Astrocyte (in vitro differentiated cells and primary cell): ENCODE results near the gene FNDC7. TPM values are rescaled to one million over a fixed set of nuclear protein-coding genes. Genes with fewer than 3 reads are reported as not detected.
"Not testable (repeated sequence)": the region's sequence is repeated elsewhere in the genome, so short reads cannot be mapped to it uniquely, and the experiment has no call there.

Experiments used
- DNase-seq: peaks from one replicate; pipeline ENCODE4 v3.0.0-alpha.2; 2010; ENCODE audit warnings: low read depth
- FAIRE-seq: peaks from 2 replicates; lab custom pipeline; 2011; peaks lifted over from hg19 to GRCh38; lab: Jason Lieb, UNC
- H2AFZ ChIP-seq: 2 replicates; pipeline ENCODE4 v1.6.0; 2012; ENCODE audit warnings: low read depth, low read length, inconsistent platforms
- H3K27ac ChIP-seq: 2 replicates; pipeline ENCODE4 v1.5.1; 2011; ENCODE audit warnings: low read depth, low read length, inconsistent platforms
- H3K27me3 ChIP-seq: 2 replicates; pipeline ENCODE4 v1.6.0; 2011; ENCODE audit warnings: low read length, inconsistent platforms; ENCODE audit not compliant: insufficient read depth
- H3K36me3 ChIP-seq: 2 replicates; pipeline ENCODE4 v1.5.1; 2011; ENCODE audit warnings: low read length, inconsistent platforms; ENCODE audit not compliant: insufficient read depth
- H3K4me1 ChIP-seq: 2 replicates; pipeline ENCODE4 v1.5.1; 2011; ENCODE audit warnings: low read length, inconsistent platforms; ENCODE audit not compliant: insufficient read depth
- H3K4me2 ChIP-seq: 2 replicates; pipeline ENCODE4 v1.6.0; 2012; ENCODE audit warnings: low read length, inconsistent platforms
- H3K4me3 ChIP-seq: 2 replicates; pipeline ENCODE4 v1.5.1; 2011; ENCODE audit warnings: low read depth, mild to moderate bottlenecking, low read length, inconsistent platforms; ENCODE audit not compliant: insufficient read depth
- H3K79me2 ChIP-seq: 2 replicates; pipeline ENCODE4 v1.6.0; 2012; ENCODE audit warnings: mild to moderate bottlenecking, low read length, inconsistent platforms; ENCODE audit not compliant: insufficient read depth
- H3K9ac ChIP-seq: 2 replicates; pipeline ENCODE4 v1.6.0; 2012; ENCODE audit warnings: mild to moderate bottlenecking, low read length, inconsistent platforms
- H3K9me3 ChIP-seq: 2 replicates; pipeline ENCODE4 v1.5.1; 2012; ENCODE audit warnings: low read depth, mild to moderate bottlenecking, low read length, inconsistent platforms; ENCODE audit not compliant: insufficient read depth
- H4K20me1 ChIP-seq: 2 replicates; pipeline ENCODE4 v1.6.0; 2012; ENCODE audit warnings: low read length, inconsistent platforms; ENCODE audit not compliant: insufficient read depth
- H3K27ac Mint-ChIP-seq: one replicate; pipeline ENCODE4 v1.8.0; 2021; ENCODE audit warnings: mild to moderate bottlenecking, mixed read lengths; ENCODE audit not compliant: unreplicated experiment
- H3K27me3 Mint-ChIP-seq: one replicate; pipeline ENCODE4 v1.8.0; 2021; ENCODE audit warnings: low read depth, mixed read lengths; ENCODE audit not compliant: unreplicated experiment
- H3K36me3 Mint-ChIP-seq: one replicate; pipeline ENCODE4 v1.8.0; 2021; ENCODE audit warnings: low read depth, mixed read lengths; ENCODE audit not compliant: unreplicated experiment
- H3K4me1 Mint-ChIP-seq: one replicate; pipeline ENCODE4 v1.8.0; 2021; ENCODE audit warnings: low read depth, mixed read lengths; ENCODE audit not compliant: unreplicated experiment
- H3K4me3 Mint-ChIP-seq: one replicate; pipeline ENCODE4 v1.8.0; 2021; ENCODE audit warnings: mild to moderate bottlenecking, moderate library complexity, mixed read lengths; ENCODE audit not compliant: unreplicated experiment
- H3K9me3 Mint-ChIP-seq: one replicate; pipeline ENCODE4 v1.8.0; 2021; ENCODE audit warnings: mild to moderate bottlenecking, mixed read lengths; ENCODE audit not compliant: unreplicated experiment
- CTCF ChIP-seq: IDR thresholded peaks from 2 replicates; pipeline ENCODE4 v1.5.1; 2011; ENCODE audit warnings: low read depth, mild to moderate bottlenecking, inconsistent platforms, low read length, moderate library complexity; ENCODE audit not compliant: insufficient read depth
- EZH2 ChIP-seq: IDR thresholded peaks from 2 replicates; pipeline ENCODE4 v1.6.1; 2012; ENCODE audit warnings: mild to moderate bottlenecking, low read length, inconsistent platforms; ENCODE audit not compliant: insufficient read depth
- total RNA-seq: library from RNA; stranded (reverse); gene quantifications from 2 replicates; pipeline ENCODE4 v1.2.1, GENCODE V29; 2021

The FNDC7 gene
- total RNA-seq, 1 donor from 2014 or later, result 0.20 TPM

GRCh38 chr1:108671143-108671542, 41.6 kb upstream of the FNDC7 start:
- no peaks in the 10 kb centered on the region for H3K36me3 Mint-ChIP-seq
- FAIRE-seq, result no peak
- peaks cover 2% of the 10 kb centered on the region for H3K4me1 Mint-ChIP-seq
- Histone ChIP-seq H3K27ac (no peak overlapping the region), H2AFZ (no peak overlapping the region), H3K27me3 (peaks cover 2% of the 10 kb centered on the region), H3K79me2 (no peaks in the 10 kb centered on the region), H3K4me2 (no peak overlapping the region), H3K4me1 (no peaks in the 10 kb centered on the region), H3K9me3 (no peaks in the 10 kb centered on the region), H3K9ac (no peak overlapping the region), H3K4me3 (no peak overlapping the region), H3K36me3 (no peaks in the 10 kb centered on the region), H4K20me1 (no peaks in the 10 kb centered on the region)
- no peaks in the 10 kb centered on the region for H3K27me3 Mint-ChIP-seq
- H3K27ac Mint-ChIP-seq, result no peak overlapping the region
- H3K9me3 Mint-ChIP-seq, result peaks cover 6% of the 10 kb centered on the region
- H3K4me3 Mint-ChIP-seq, result no peak overlapping the region
- no peak for TF ChIP-seq EZH2
- TF ChIP-seq CTCF, result no peak
- no peak for DNase-seq

GRCh38 chr1:108678706-108679105, 34.0 kb upstream of the FNDC7 start:
- H3K9ac ChIP-seq, result no peak overlapping the region
- no peak for FAIRE-seq
- TF ChIP-seq EZH2 (no peak), CTCF (no peak)
- no peak for DNase-seq
- no peaks in the 10 kb centered on the region for H4K20me1 ChIP-seq
- Mint-ChIP-seq H3K4me3 (no peak overlapping the region), H3K4me1 (peaks cover 6% of the 10 kb centered on the region), H3K9me3 (peaks cover 6% of the 10 kb centered on the region), H3K27ac (no peak overlapping the region), H3K36me3 (no peaks in the 10 kb centered on the region), H3K27me3 (no peaks in the 10 kb centered on the region)
- H3K4me3 ChIP-seq, result no peak overlapping the region
- H3K27ac ChIP-seq, result no peak overlapping the region
- no peaks in the 10 kb centered on the region for H3K4me1 ChIP-seq
- H3K9me3 ChIP-seq, result no peaks in the 10 kb centered on the region
- H3K79me2 ChIP-seq, result no peaks in the 10 kb centered on the region
- H3K4me2 ChIP-seq, result no peak overlapping the region
- no peaks in the 10 kb centered on the region for H3K27me3 ChIP-seq
- H3K36me3 ChIP-seq, result no peaks in the 10 kb centered on the region
- no peak overlapping the region for H2AFZ ChIP-seq

- Mint-ChIP-seq H3K36me3 (no peaks in the 10 kb centered on the region), H3K9me3 (peaks cover 2% of the 10 kb centered on the region), H3K4me3 (no peak overlapping the region), H3K4me1 (peaks cover 6% of the 10 kb centered on the region), H3K27me3 (no peaks in the 10 kb centered on the region), H3K27ac (no peak overlapping the region)
- H3K4me2 ChIP-seq, result no peak overlapping the region
- no peak overlapping the region for H3K27ac ChIP-seq
- no peak overlapping the region for H2AFZ ChIP-seq
- no peaks in the 10 kb centered on the region for H3K27me3 ChIP-seq
- H3K4me3 ChIP-seq, result no peak overlapping the region
- no peaks in the 10 kb centered on the region for H3K4me1 ChIP-seq
- FAIRE-seq (no peak), DNase-seq (no peak)
- no peaks in the 10 kb centered on the region for H3K9me3 ChIP-seq
- TF ChIP-seq EZH2 (no peak), CTCF (no peak)
- no peaks in the 10 kb centered on the region for H3K36me3 ChIP-seq
- H3K9ac ChIP-seq, result no peak overlapping the region
- no peaks in the 10 kb centered on the region for H4K20me1 ChIP-seq
- H3K79me2 ChIP-seq, result no peaks in the 10 kb centered on the region
Observed at GRCh38 chr1:108679586-108680213, 33.0 kb upstream of the FNDC7 start.

GRCh38 chr1:108681701-108682100, 31.0 kb upstream of the FNDC7 start:
- H3K9ac ChIP-seq, H3K27me3 Mint-ChIP-seq, H3K27ac ChIP-seq, H3K4me1 ChIP-seq, H3K27me3 ChIP-seq, H3K36me3 Mint-ChIP-seq, H3K9me3 ChIP-seq, FAIRE-seq, H3K4me2 ChIP-seq, H3K4me3 ChIP-seq, H3K79me2 ChIP-seq, H3K4me3 Mint-ChIP-seq, H3K9me3 Mint-ChIP-seq, DNase-seq, H4K20me1 ChIP-seq, H3K4me1 Mint-ChIP-seq, H3K36me3 ChIP-seq: not testable (repeated sequence)
- peak overlapping the region; percentile 39 for H2AFZ ChIP-seq
- H3K27ac Mint-ChIP-seq, result peak overlapping the region; percentile 16
